ENCODE data around the gene TGFBI. TPM values are rescaled to one million over a fixed set of nuclear protein-coding genes. Genes with fewer than 3 reads are reported as not detected.

Gene TGFBI
- polyA plus RNA-seq, 3 donors: 480 to 653 (median 565) TPM

- 100% methylated on average over 1 of the region's 1 CpG for WGBS (ENCODE audit: insufficient coverage)
- H3K27me3 ChIP-seq (ENCODE audit: control insufficient read depth in 2 of 2, insufficient read depth in 2 of 2, low read length in 2 of 2): no peaks in the 10 kb centered on the region
- peaks cover 100% of the 10 kb centered on the region for H4K20me1 ChIP-seq (ENCODE audit: insufficient read depth, low read length)
- H3K4me3 ChIP-seq (replicated peaks in 1 of 3; ENCODE audit: low read depth in 2 of 3, low read length in 3 of 3): peak overlapping the region in 1 of 3 experiments; percentile 32
- no peak overlapping the region for H2AFZ ChIP-seq (ENCODE audit: insufficient read depth, low read depth, low read length, poor library complexity, severe bottlenecking)
- Mint-ChIP-seq H3K27ac (peak overlapping the region; percentile 22 to 86 (median 47)), H3K4me1 (peaks cover 71% of the 10 kb centered on the region), H3K36me3 (peaks cover 98 to 99% of the 10 kb centered on the region in 2 donors), H3K9me3 (peaks cover 0 to 16% (median 13%) of the 10 kb centered on the region in 7 donors), H3K4me3 (peak overlapping the region; percentile 51 to 72), H3K27me3 (ENCODE audit: low read depth in 3 of 3) (peaks cover 3 to 7% (median 4%) of the 10 kb centered on the region in 3 donors)
- H3K36me3 ChIP-seq (replicated peaks in 1 of 2; ENCODE audit: control insufficient read depth in 1 of 2, insufficient read depth in 2 of 2, low read length in 2 of 2): peaks cover 82 to 98% of the 10 kb centered on the region in 2 donors
- H3K4me1 ChIP-seq (ENCODE audit: control insufficient read depth in 1 of 2, insufficient read depth in 2 of 2, low read length in 2 of 2): peaks cover 54 to 74% of the 10 kb centered on the region in 2 donors
- H3K9ac ChIP-seq (ENCODE audit: insufficient read depth, low read length, poor library complexity, severe bottlenecking): peak overlapping the region; percentile 25
- peak overlapping the region in 1 of 2 donors; percentile 52 for H3K27ac ChIP-seq (ENCODE audit: low read depth in 1 of 2, low read length in 2 of 2)
- no peak for DNase-seq
- H3K4me2 ChIP-seq (replicated peaks; ENCODE audit: extremely low read depth, low read length, poor library complexity, severe bottlenecking): peak overlapping the region; percentile 40
- TF ChIP-seq CTCF (IDR thresholded peaks at IDR 0.05): no peak
- peaks cover 24% of the 10 kb centered on the region for H3K79me2 ChIP-seq (ENCODE audit: insufficient read depth, low read length)
- intact Hi-C loops (cut with micrococcal nuclease): no loop called here
- H3K9me3 ChIP-seq (replicated peaks in 1 of 2; ENCODE audit: control insufficient read depth in 1 of 2, insufficient read depth in 1 of 2, low read length in 2 of 2): peaks cover 0 to 5% of the 10 kb centered on the region in 2 donors
These were observed 7.6 kb downstream of the TGFBI start for GRCh38 chr5:136036293-136036911.

GRCh38 chr5:136037001-136037705, 8.4 kb downstream of the TGFBI start:
- H4K20me1 ChIP-seq (ENCODE audit: insufficient read depth, low read length): peaks cover 100% of the 10 kb centered on the region
- H3K9ac ChIP-seq (ENCODE audit: insufficient read depth, low read length, poor library complexity, severe bottlenecking): peak overlapping the region; percentile 25
- 2% methylated on average over 6 of the region's 10 CpGs for WGBS (ENCODE audit: insufficient coverage)
- Mint-ChIP-seq H3K27ac (peak overlapping the region; percentile 23 to 86 (median 74)), H3K36me3 (peaks cover 98 to 99% of the 10 kb centered on the region in 2 donors), H3K9me3 (peaks cover 0 to 16% (median 13%) of the 10 kb centered on the region in 7 donors), H3K4me3 (peak overlapping the region; percentile 51 to 72), H3K4me1 (peaks cover 71% of the 10 kb centered on the region), H3K27me3 (ENCODE audit: low read depth in 3 of 3) (peaks cover 3 to 5% (median 4%) of the 10 kb centered on the region in 3 donors)
- no peak for TF ChIP-seq CTCF (IDR thresholded peaks at IDR 0.05)
- H3K27me3 ChIP-seq (ENCODE audit: control insufficient read depth in 2 of 2, insufficient read depth in 2 of 2, low read length in 2 of 2): no peaks in the 10 kb centered on the region
- peak overlapping the region in 1 of 2 donors; percentile 52 for H3K27ac ChIP-seq (ENCODE audit: low read depth in 1 of 2, low read length in 2 of 2)
- H3K79me2 ChIP-seq (ENCODE audit: insufficient read depth, low read length): peaks cover 17% of the 10 kb centered on the region
- peaks cover 0 to 5% of the 10 kb centered on the region in 2 donors for H3K9me3 ChIP-seq (replicated peaks in 1 of 2; ENCODE audit: control insufficient read depth in 1 of 2, insufficient read depth in 1 of 2, low read length in 2 of 2)
- DNase-seq: peak in 1 of 3 donors; percentile 40
- intact Hi-C loops (cut with micrococcal nuclease): no loop called here
- H3K36me3 ChIP-seq (replicated peaks in 1 of 2; ENCODE audit: control insufficient read depth in 1 of 2, insufficient read depth in 2 of 2, low read length in 2 of 2): peaks cover 84 to 100% of the 10 kb centered on the region in 2 donors
- peaks cover 52 to 73% of the 10 kb centered on the region in 2 donors for H3K4me1 ChIP-seq (ENCODE audit: control insufficient read depth in 1 of 2, insufficient read depth in 2 of 2, low read length in 2 of 2)
- H3K4me2 ChIP-seq (replicated peaks; ENCODE audit: extremely low read depth, low read length, poor library complexity, severe bottlenecking): peak overlapping the region; percentile 40
- H2AFZ ChIP-seq (ENCODE audit: insufficient read depth, low read depth, low read length, poor library complexity, severe bottlenecking): no peak overlapping the region
- peak overlapping the region in 1 of 3 experiments; percentile 32 for H3K4me3 ChIP-seq (replicated peaks in 1 of 3; ENCODE audit: low read depth in 2 of 3, low read length in 3 of 3)
